HG02642 (cell line): ENCODE data around the gene KIF1B.
"Not testable (repeated sequence)": the region's sequence is repeated elsewhere in the genome, so short reads cannot be mapped to it uniquely, and the experiment has no call there.

Source experiments
- ATAC-seq: cut with Tn5 transposase; IDR thresholded peaks from one replicate; pipeline ENCODE4 v1.9.1; 2021; ENCODE audit warnings: mild to moderate bottlenecking; ENCODE audit not compliant: unreplicated experiment, poor library complexity

KIF1B gene

GRCh38 chr1:10232163-10232562 lies 21.8 kb downstream of the KIF1B start:
- no peak for ATAC-seq

- no peak for ATAC-seq
These were observed 26.2 kb downstream of the KIF1B start for GRCh38 chr1:10236405-10237156.

- no peak for ATAC-seq
These were observed 26.8 kb downstream of the KIF1B start for GRCh38 chr1:10237157-10237539.

- ATAC-seq: no peak
These were observed 31.8 kb downstream of the KIF1B start for GRCh38 chr1:10242135-10242534.

GRCh38 chr1:10242811-10243210 lies 32.4 kb downstream of the KIF1B start:
- no peak for ATAC-seq

GRCh38 chr1:10245674-10246073 lies 35.3 kb downstream of the KIF1B start:
- no peak for ATAC-seq

GRCh38 chr1:10249808-10250457 lies 39.6 kb downstream of the KIF1B start:
- no peak for ATAC-seq

GRCh38 chr1:10250663-10251062 lies 40.3 kb downstream of the KIF1B start:
- ATAC-seq: no peak

GRCh38 chr1:10251325-10252108 lies 41.1 kb downstream of the KIF1B start:
- not testable (repeated sequence) for ATAC-seq

GRCh38 chr1:10252508-10252907 lies 42.1 kb downstream of the KIF1B start:
- no peak for ATAC-seq

- no peak for ATAC-seq
These were observed 42.8 kb downstream of the KIF1B start for GRCh38 chr1:10253149-10253548.

- ATAC-seq: no peak
These were observed 43.4 kb downstream of the KIF1B start for GRCh38 chr1:10253755-10254154.

- ATAC-seq: no peak
These were observed 47.5 kb downstream of the KIF1B start for GRCh38 chr1:10257851-10258250.

GRCh38 chr1:10259547-10259946 lies 49.2 kb downstream of the KIF1B start:
- not testable (repeated sequence) for ATAC-seq

- no peak for ATAC-seq
These were observed 53.2 kb downstream of the KIF1B start for GRCh38 chr1:10263450-10264082.

- no peak for ATAC-seq
These were observed 54.7 kb downstream of the KIF1B start for GRCh38 chr1:10265027-10265426.

GRCh38 chr1:10265900-10266299 lies 55.5 kb downstream of the KIF1B start:
- no peak for ATAC-seq

GRCh38 chr1:10267319-10267718 lies 56.9 kb downstream of the KIF1B start:
- ATAC-seq: no peak

GRCh38 chr1:10267921-10268320 lies 57.6 kb downstream of the KIF1B start:
- ATAC-seq: no peak

GRCh38 chr1:10271090-10271489 lies 60.7 kb downstream of the KIF1B start:
- no peak for ATAC-seq

- no peak for ATAC-seq
These were observed 61.5 kb downstream of the KIF1B start for GRCh38 chr1:10271869-10272268.
